VCaP (cell line): ENCODE measurements around the gene SPPL2C.

ENCODE experiments used
- H3K27ac ChIP-seq: fragments of 450-650 bp; 2 replicates; pipeline ENCODE4 v1.5.1; 2017
- CTCF ChIP-seq: fragments of 450-650 bp; conservative IDR thresholded peaks from 2 replicates; pipeline ENCODE4 v1.5.1; 2017; ENCODE audit warnings: mild to moderate bottlenecking, moderate library complexity

Gene SPPL2C

DNA sequence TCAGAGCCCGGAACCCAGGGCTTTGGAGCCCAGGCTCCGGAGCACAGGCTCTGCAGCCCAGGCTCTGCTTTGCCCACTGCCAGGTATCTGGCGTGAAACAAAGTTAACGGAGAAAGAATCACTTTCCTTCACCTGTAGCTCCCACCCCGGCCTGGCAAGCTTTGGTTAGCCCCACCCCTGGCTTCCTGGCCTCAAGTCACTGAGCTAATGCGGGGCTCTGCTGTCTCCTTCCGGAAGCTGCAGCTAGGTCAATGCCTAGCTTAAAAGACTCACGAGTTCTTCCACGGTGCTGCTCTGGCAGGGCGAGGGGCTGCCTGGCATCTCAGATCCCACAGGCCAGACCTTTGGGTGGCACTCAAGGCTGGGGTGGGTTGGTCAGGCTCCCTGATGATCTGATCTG lies 21.1 kb upstream of the SPPL2C start:
- H3K27ac ChIP-seq = no peak overlapping the region
- TF ChIP-seq CTCF = no peak

DNA sequence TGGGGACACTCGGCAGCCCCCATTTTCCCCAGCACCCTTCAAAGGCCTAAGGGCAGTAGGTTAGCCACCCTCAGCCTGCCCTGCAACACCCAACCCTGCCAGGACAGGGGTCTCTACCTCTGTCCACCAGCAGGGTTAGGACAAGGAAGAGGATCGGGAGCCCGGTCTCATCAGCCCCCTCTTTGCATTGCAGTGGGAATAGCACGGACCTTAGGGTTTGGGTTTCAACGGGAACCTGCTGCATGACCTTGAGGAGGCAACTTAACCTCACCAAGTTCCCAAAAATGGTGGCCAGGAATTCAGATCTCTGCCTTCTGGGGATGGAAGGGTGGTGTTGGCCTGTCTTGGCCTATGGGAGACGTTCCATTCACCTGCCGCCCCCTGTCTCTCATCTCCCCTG lies 20.2 kb upstream of the SPPL2C start:
- no peak overlapping the region for H3K27ac ChIP-seq
- TF ChIP-seq CTCF = no peak

DNA sequence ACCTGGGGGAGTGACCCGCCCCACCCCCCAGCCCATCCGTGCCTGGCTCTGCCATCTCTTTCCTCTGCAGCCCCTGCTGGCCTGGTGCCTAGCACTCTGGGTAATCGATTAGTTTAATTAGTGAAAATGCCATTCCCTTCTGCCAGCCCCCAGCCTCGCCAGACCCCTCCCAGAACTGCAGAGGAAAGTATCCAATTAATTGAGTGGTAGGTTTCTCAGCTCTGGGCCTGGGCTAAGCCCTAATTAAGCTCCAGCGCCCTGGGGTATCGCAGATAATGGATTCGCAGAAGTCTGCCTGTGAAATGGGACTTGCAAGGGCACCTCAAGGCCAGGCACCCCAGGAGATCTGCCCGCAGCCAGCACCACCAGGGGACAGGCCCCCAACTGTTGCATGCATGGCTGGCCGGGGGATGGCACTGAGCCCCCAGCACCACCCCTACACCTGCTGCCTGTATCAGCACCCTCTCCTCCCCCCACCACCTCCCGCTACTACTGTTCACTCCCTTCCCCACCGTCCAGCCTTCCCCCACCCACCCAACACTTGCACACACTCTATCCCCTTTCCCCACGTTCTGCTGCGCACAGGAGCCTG lies 19.7 kb upstream of the SPPL2C start:
- no peak for TF ChIP-seq CTCF
- H3K27ac ChIP-seq = no peak overlapping the region

- no peak overlapping the region for H3K27ac ChIP-seq
- TF ChIP-seq CTCF = no peak
Observed at GRCh38 chr17:45825792-45826191, 18.9 kb upstream of the SPPL2C start.

- no peak for TF ChIP-seq CTCF
- peak overlapping the region; percentile 10; the same call in 1 of the 2 replicates for H3K27ac ChIP-seq
Observed at GRCh38 chr17:45826919-45827588, 17.6 kb upstream of the SPPL2C start.

- peak overlapping the region; percentile 10; the same call in 1 of the 2 replicates for H3K27ac ChIP-seq
- TF ChIP-seq CTCF = no peak
Observed at GRCh38 chr17:45828171-45828570, 16.5 kb upstream of the SPPL2C start.

GRCh38 chr17:45828582-45829133 lies 16.0 kb upstream of the SPPL2C start:
- H3K27ac ChIP-seq = peak overlapping the region; percentile 10; the same call in 1 of the 2 replicates

More at GRCh38 chr17:45828582-45829133, 16.0 kb upstream of the SPPL2C start:
- peak; percentile 18; the same call in 1 of the 2 replicates for TF ChIP-seq CTCF
